Measurements from ENCODE around the gene TENM4. TPM values are rescaled to one million over a fixed set of nuclear protein-coding genes. Genes with fewer than 3 reads are reported as not detected.

TENM4 gene
- total RNA-seq, 4 donors from 2014 or later: 1.1 to 2.7 (median 2.0) TPM

- Histone ChIP-seq H3K27me3 (no peaks in the 10 kb centered on the region), H3K9me3 (no peaks in the 10 kb centered on the region), H3K36me3 (no peaks in the 10 kb centered on the region), H3K27ac (no peak overlapping the region), H3K4me1 (no peaks in the 10 kb centered on the region), H3K4me3 (no peak overlapping the region)
- TF ChIP-seq POLR2A (IDR thresholded peaks at IDR 0.05) (no peak), CTCF (IDR thresholded peaks at IDR 0.05) (no peak)
- DNase-seq: no peak
Observed at GRCh38 chr11:78938971-78939370, 501.9 kb downstream of the TENM4 start.

GRCh38 chr11:78938036-78938435 is 502.8 kb downstream of the TENM4 start:
- Histone ChIP-seq H3K4me1 (no peaks in the 10 kb centered on the region), H3K9me3 (no peaks in the 10 kb centered on the region), H3K27ac (no peak overlapping the region), H3K4me3 (no peak overlapping the region), H3K36me3 (no peaks in the 10 kb centered on the region), H3K27me3 (no peaks in the 10 kb centered on the region)
- DNase-seq: no peak
- TF ChIP-seq CTCF (IDR thresholded peaks at IDR 0.05): no peak
- no peak for TF ChIP-seq POLR2A (IDR thresholded peaks at IDR 0.05)

GRCh38 chr11:78935398-78936068 is 505.3 kb downstream of the TENM4 start:
- TF ChIP-seq POLR2A (IDR thresholded peaks at IDR 0.05) (no peak), CTCF (IDR thresholded peaks at IDR 0.05) (no peak)
- Histone ChIP-seq H3K4me3 (no peak overlapping the region), H3K4me1 (no peaks in the 10 kb centered on the region), H3K27ac (no peak overlapping the region), H3K27me3 (no peaks in the 10 kb centered on the region), H3K9me3 (no peaks in the 10 kb centered on the region), H3K36me3 (no peaks in the 10 kb centered on the region)
- no peak for DNase-seq

- H3K36me3 ChIP-seq: no peaks in the 10 kb centered on the region
- TF ChIP-seq CTCF (IDR thresholded peaks at IDR 0.05): no peak
- TF ChIP-seq POLR2A (IDR thresholded peaks at IDR 0.05): no peak
- DNase-seq: no peak
- H3K4me3 ChIP-seq: no peak overlapping the region
- no peaks in the 10 kb centered on the region for H3K27me3 ChIP-seq
- no peaks in the 10 kb centered on the region for H3K4me1 ChIP-seq
- no peaks in the 10 kb centered on the region for H3K9me3 ChIP-seq
- H3K27ac ChIP-seq: no peak overlapping the region
Observed at GRCh38 chr11:78933350-78933749, 507.5 kb downstream of the TENM4 start.

- Histone ChIP-seq H3K27me3 (no peaks in the 10 kb centered on the region), H3K4me1 (no peaks in the 10 kb centered on the region), H3K9me3 (no peaks in the 10 kb centered on the region), H3K36me3 (no peaks in the 10 kb centered on the region), H3K27ac (no peak overlapping the region), H3K4me3 (no peak overlapping the region)
- TF ChIP-seq POLR2A (IDR thresholded peaks at IDR 0.05): no peak
- no peak for TF ChIP-seq CTCF (IDR thresholded peaks at IDR 0.05)
- DNase-seq: no peak
Observed at GRCh38 chr11:78932757-78933156, 508.1 kb downstream of the TENM4 start.

- Histone ChIP-seq H3K27me3 (no peaks in the 10 kb centered on the region), H3K4me3 (no peak overlapping the region), H3K4me1 (no peaks in the 10 kb centered on the region), H3K36me3 (no peaks in the 10 kb centered on the region), H3K9me3 (no peaks in the 10 kb centered on the region), H3K27ac (no peak overlapping the region)
- no peak for TF ChIP-seq CTCF (IDR thresholded peaks at IDR 0.05)
- TF ChIP-seq POLR2A (IDR thresholded peaks at IDR 0.05): no peak
- DNase-seq: no peak
Observed at GRCh38 chr11:78931891-78932290, 508.9 kb downstream of the TENM4 start.

All from Peyer's patch (tissue), 4 donors.